ENCODE data around the gene DYRK1B.

Gene DYRK1B

DNA sequence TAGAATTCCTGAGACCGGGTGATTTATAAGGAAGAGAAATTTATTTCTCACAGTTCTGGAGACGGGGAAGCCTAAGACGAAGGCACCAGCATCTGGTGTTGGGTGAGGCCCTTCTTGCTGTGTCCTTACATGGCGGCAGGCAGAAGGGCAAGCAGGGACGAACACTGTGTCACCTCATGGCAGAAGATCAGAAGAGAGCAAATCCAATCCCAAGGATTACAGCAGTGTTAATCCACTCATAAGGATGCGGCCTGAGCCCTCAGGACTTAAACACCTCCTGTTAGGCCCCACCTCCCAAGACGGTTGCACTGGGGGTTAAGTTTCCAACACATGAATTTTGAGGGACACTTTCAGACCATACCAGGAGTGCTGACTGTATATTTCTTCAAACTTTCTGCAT is 18.9 kb upstream of the DYRK1B start:
- no peak for DNase-seq

GRCh38 chr19:39850892-39851291 is 16.9 kb upstream of the DYRK1B start:
- no peak for DNase-seq

GRCh38 chr19:39848392-39848791 is 14.4 kb upstream of the DYRK1B start:
- no peak for DNase-seq

- DNase-seq, result no peak
These were observed 13.6 kb upstream of the DYRK1B start for GRCh38 chr19:39847525-39847924.

- no peak for DNase-seq
These were observed 12.9 kb upstream of the DYRK1B start for GRCh38 chr19:39846678-39847486.

DNA sequence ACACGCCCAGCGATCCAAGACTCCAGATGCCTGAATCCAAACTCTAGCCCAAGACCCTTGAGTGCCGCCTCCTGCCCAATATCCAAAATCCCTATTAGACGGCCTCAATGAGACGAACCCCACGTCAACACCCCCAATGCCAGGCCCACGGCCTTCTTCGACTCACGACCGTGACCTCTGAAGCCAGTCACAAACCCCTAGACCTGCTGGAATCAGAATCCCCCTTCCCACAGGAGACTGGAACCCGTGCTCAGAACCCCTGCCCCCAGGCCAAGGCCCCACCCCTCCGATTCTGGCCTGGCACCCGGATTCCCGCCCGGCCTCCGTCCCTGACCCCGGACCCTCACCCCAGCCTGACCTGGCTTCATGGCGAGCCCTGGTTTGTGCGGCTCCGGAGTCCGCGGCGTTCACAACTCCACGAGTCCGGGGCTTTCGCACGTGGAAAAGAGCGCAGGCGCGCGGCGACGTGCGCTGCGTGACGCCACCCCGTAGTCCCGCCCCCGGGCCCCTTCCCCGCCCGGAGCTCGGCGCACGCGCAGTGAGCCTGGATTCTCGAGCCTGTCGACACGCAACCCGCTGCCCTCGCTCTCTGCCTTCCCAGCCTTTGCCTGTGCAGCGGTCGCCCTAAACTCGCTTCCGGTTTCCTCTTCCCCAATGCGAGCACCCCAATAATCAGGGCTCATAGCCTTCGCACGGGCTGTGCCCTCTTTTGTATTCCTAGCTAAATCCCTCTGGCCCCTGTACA is 12.1 kb upstream of the DYRK1B start, which contains the start of gene FBL:
FBL (minus strand) TSS at position 447 of the 745 bp plus-strand sequence; CDS start at position 368, 79 bp downstream.
- DNase-seq, result peak; percentile 89

GRCh38 chr19:39845584-39845932 is 11.6 kb upstream of the DYRK1B start:
- DNase-seq, result no peak

DNA sequence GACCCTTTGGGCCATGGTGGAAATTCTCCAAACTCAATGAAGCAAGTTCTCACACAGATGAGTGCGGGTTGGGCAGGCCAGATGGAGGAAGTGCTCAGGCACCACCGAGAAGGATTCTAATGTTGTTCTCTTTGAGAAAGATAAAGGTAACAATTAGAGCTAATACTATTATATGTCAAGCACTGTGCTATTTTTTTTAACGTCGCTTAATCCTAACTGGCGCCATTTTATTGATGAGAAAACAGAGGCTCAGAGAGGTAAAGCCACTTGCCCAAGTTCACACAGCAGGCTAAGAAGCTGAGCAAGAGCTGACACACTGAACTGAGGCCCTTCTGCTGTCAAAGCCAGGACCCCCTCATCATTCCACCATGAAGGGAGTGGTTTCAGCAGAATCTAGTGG is 11.2 kb upstream of the DYRK1B start:
- DNase-seq, result no peak

GRCh38 chr19:39843919-39844793 is 10.2 kb upstream of the DYRK1B start:
- no peak for DNase-seq

DNA sequence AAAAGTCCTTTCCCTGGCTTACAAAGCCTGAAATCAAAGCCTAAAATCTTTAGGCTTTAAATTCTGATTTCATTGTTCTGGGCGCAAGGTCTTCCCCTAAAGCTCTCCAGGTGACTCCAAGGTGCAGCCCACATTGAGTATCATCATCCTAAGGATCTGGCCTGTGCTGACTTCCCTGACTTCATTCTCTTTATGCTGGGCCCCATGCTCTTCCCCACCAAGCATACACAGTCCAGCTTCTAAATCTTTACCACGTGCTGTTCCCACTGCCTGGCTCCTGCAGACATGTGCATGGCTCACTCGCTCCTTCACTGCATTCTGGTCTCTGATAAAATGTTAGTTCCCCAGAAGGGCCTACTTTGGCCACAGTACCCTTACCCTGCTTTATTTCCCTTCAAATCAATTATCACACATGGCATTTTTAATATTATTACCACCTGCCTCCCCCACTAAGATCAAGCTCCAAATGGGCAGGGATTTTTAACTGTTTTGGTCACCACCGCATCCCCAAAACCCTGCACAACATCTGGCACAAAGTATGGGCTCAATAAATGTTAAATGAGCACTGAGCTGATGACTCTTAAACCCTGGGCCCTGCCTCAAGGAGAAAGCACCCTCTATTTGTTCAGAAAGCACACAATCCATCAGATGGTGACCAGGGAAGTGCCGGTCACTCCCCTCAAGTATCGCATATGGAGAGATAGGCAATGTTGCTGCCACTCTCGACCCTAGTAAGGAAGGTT is 8.9 kb upstream of the DYRK1B start:
- DNase-seq, result no peak

- no peak for DNase-seq
These were observed 7.1 kb upstream of the DYRK1B start for GRCh38 chr19:39841041-39841440.

GRCh38 chr19:39840492-39840891 is 6.5 kb upstream of the DYRK1B start:
- no peak for DNase-seq

GRCh38 chr19:39839678-39840327 is 5.8 kb upstream of the DYRK1B start:
- no peak for DNase-seq

DNA sequence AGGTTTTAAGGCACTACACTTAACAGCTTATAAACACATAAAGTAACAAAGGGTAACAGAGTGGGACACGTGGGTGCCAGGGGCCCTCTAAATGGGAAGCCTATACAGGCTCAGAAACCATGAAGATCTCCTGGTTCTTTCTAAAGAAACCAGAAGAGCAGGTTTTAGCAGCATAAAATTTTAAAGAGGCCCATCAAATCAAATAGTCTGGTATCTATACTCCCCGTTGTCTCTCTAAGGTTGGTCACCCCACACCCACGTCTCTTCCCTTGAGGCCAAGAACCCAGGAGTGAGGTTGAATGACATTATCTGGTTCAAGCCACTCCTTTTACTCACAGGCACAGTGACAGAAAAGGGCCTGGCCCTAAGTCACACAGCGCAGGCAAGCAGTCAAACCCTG is 4.6 kb upstream of the DYRK1B start:
- no peak for DNase-seq

- no peak for DNase-seq
These were observed 4.0 kb upstream of the DYRK1B start for GRCh38 chr19:39837978-39838377.

DNA sequence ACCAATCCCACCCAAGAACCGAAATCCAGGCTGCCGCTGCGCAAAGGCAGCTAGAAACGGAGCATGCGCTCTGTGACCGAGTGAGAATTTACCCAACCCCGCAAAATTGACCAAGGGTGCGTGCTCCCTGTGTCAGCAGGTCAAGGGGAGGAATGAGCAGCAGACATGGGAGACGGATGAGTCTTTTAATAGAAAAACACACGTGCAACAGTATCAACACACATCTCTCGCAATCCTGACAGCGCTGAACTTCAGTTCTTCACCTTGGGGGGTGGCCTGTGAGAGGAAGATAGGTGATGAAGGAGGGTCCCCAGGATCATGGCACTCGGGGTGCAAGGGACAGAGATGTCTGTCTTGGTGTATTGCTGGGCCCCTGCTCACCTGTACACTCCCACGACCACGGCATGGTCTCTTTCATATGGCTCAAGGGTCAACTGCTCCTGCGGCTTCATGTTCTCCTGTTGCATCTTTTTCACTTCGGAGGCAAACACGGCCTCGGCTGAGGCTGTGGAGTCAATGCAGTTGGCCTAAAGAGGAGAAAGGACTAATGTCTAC is 402 bp upstream of the DYRK1B start:
- DNase-seq, result no peak

- DNase-seq, result no peak
These were observed 850 bp downstream of the DYRK1B start for GRCh38 chr19:39833160-39833463.

- DNase-seq, result no peak
These were observed 1.4 kb downstream of the DYRK1B start for GRCh38 chr19:39832341-39833083.

GRCh38 chr19:39831679-39832078 is 2.3 kb downstream of the DYRK1B start:
- no peak for DNase-seq

- DNase-seq, result no peak
These were observed 3.1 kb downstream of the DYRK1B start for GRCh38 chr19:39830847-39831246.

GRCh38 chr19:39830406-39830805 is 3.6 kb downstream of the DYRK1B start:
- no peak for DNase-seq
